DND-41 (cell line): Measurements from ENCODE around the gene ABCB7.
"Not testable (repeated sequence)": the region's sequence is repeated elsewhere in the genome, so short reads cannot be mapped to it uniquely, and the experiment has no call there.

ENCODE experiments used
- ATAC-seq: fragments of 200-7000 bp; cut with Tn5 transposase; 3 replicates; pipeline ENCODE4 v1.9.1; 2021; ENCODE audit warnings: low read depth; ENCODE audit not compliant: insufficient read depth
- DNase-seq: peaks from one replicate; pipeline ENCODE4 v3.0.0-alpha.2; 2020
- H2AFZ ChIP-seq: 2 replicates; pipeline ENCODE4 v1.6.0; 2012; ENCODE audit warnings: low read depth, low read length
- H3K27ac ChIP-seq: 2 replicates; pipeline ENCODE4 v1.5.1; 2012; ENCODE audit warnings: low read length, inconsistent platforms
- H3K27me3 ChIP-seq: fragments of 200-600 bp; sonication (generic); 2 replicates; pipeline ENCODE4 v1.6.0; 2012; ENCODE audit warnings: low read length, mild to moderate bottlenecking, inconsistent platforms; ENCODE audit not compliant: insufficient read depth, poor library complexity
- H3K36me3 ChIP-seq: 2 replicates; pipeline ENCODE4 v1.5.1; 2012; ENCODE audit warnings: low read length, inconsistent platforms; ENCODE audit not compliant: insufficient read depth
- H3K4me1 ChIP-seq: 2 replicates; pipeline ENCODE4 v1.5.1; 2012; ENCODE audit warnings: mild to moderate bottlenecking, low read length; ENCODE audit not compliant: insufficient read depth
- H3K4me2 ChIP-seq: 2 replicates; pipeline ENCODE4 v1.6.0; 2012; ENCODE audit warnings: mild to moderate bottlenecking, moderate library complexity, low read length, inconsistent platforms; ENCODE audit not compliant: insufficient read depth
- H3K4me3 ChIP-seq, 2 experiments: fragments of 200-600 bp in 1 of 2; shearing (Covaris generic) in 1 of 2; 2 replicates each; pipeline ENCODE4 v1.5.1; 2012 to 2016; ENCODE audit warnings: inconsistent platforms in 2 of 2, low read length in 2 of 2, mild to moderate bottlenecking in 2 of 2, low read depth in 1 of 2, moderate library complexity in 1 of 2
- H3K79me2 ChIP-seq: 2 replicates; pipeline ENCODE4 v1.6.0; 2012; ENCODE audit warnings: low read length, inconsistent platforms; ENCODE audit not compliant: insufficient read depth
- H3K9ac ChIP-seq: 2 replicates; pipeline ENCODE4 v1.6.0; 2012; ENCODE audit warnings: low read depth, mild to moderate bottlenecking, inconsistent platforms, low read length, moderate library complexity
- H3K9me3 ChIP-seq: 2 replicates; pipeline ENCODE4 v1.5.1; 2012; ENCODE audit warnings: low read length, moderate library complexity, mild to moderate bottlenecking, inconsistent platforms; ENCODE audit not compliant: insufficient read depth, severe bottlenecking
- H4K20me1 ChIP-seq: 2 replicates; pipeline ENCODE4 v1.6.0; 2012; ENCODE audit warnings: low read length; ENCODE audit not compliant: insufficient read depth
- CTCF ChIP-seq: IDR thresholded peaks from 2 replicates; pipeline ENCODE4 v1.5.1; 2012; ENCODE audit warnings: borderline replicate concordance, low read length, moderate library complexity, mild to moderate bottlenecking; ENCODE audit not compliant: poor library complexity, severe bottlenecking; ENCODE audit errors: extremely low read depth
- EZH2 ChIP-seq: IDR thresholded peaks from 3 replicates; pipeline ENCODE4 v1.6.1; 2012; ENCODE audit warnings: borderline replicate concordance, low read depth, mild to moderate bottlenecking, moderate library complexity, low read length, inconsistent platforms; ENCODE audit not compliant: severe bottlenecking

The ABCB7 gene

GRCh38 chrX:75061701-75062100, 94.4 kb downstream of the ABCB7 start:
- H3K4me1 ChIP-seq: no peaks in the 10 kb centered on the region
- H3K27me3 ChIP-seq: no peaks in the 10 kb centered on the region
- H4K20me1 ChIP-seq: no peaks in the 10 kb centered on the region
- H3K9ac ChIP-seq: no peak overlapping the region
- H3K27ac ChIP-seq: no peak overlapping the region
- H3K4me2 ChIP-seq: no peak overlapping the region
- no peak overlapping the region for H3K4me3 ChIP-seq
- H3K36me3 ChIP-seq: peaks cover 20% of the 10 kb centered on the region; the same call in 1 of the 2 replicates
- ATAC-seq (no peak), DNase-seq (no peak)
- no peak overlapping the region for H2AFZ ChIP-seq
- no peaks in the 10 kb centered on the region for H3K79me2 ChIP-seq
- no peak for TF ChIP-seq CTCF
- no peak for TF ChIP-seq EZH2
- no peaks in the 10 kb centered on the region for H3K9me3 ChIP-seq

GRCh38 chrX:75051047-75051446, 105.0 kb downstream of the ABCB7 start:
- Histone ChIP-seq H3K4me3 (no peak overlapping the region), H3K79me2 (no peaks in the 10 kb centered on the region), H3K27ac (no peak overlapping the region), H3K27me3 (no peaks in the 10 kb centered on the region), H3K36me3 (no peaks in the 10 kb centered on the region; the same call in 1 of the 2 replicates), H3K9me3 (no peaks in the 10 kb centered on the region), H4K20me1 (no peaks in the 10 kb centered on the region), H2AFZ (no peak overlapping the region), H3K4me1 (no peaks in the 10 kb centered on the region), H3K4me2 (no peak overlapping the region), H3K9ac (no peak overlapping the region)
- TF ChIP-seq CTCF (no peak), EZH2 (no peak)
- ATAC-seq (no peak), DNase-seq (no peak)

GRCh38 chrX:75045369-75045768, 110.7 kb downstream of the ABCB7 start:
- H3K9me3 ChIP-seq: peaks cover 3% of the 10 kb centered on the region

GRCh38 chrX:75044142-75044541, 111.9 kb downstream of the ABCB7 start:
- not testable (repeated sequence) for DNase-seq, H3K27ac ChIP-seq, H3K9me3 ChIP-seq, H3K4me1 ChIP-seq, H3K79me2 ChIP-seq, H4K20me1 ChIP-seq, H2AFZ ChIP-seq, ATAC-seq, H3K27me3 ChIP-seq, H3K36me3 ChIP-seq, H3K9ac ChIP-seq, H3K4me2 ChIP-seq, H3K4me3 ChIP-seq

More at GRCh38 chrX:75045369-75045768, 110.7 kb downstream of the ABCB7 start:
- H3K79me2 ChIP-seq: no peaks in the 10 kb centered on the region
- no peak overlapping the region for H3K9ac ChIP-seq
- no peak overlapping the region for H3K4me3 ChIP-seq
- H4K20me1 ChIP-seq: no peaks in the 10 kb centered on the region
- H3K36me3 ChIP-seq: no peaks in the 10 kb centered on the region; the same call in 1 of the 2 replicates
- H3K4me1 ChIP-seq: no peaks in the 10 kb centered on the region
- no peak overlapping the region for H3K4me2 ChIP-seq
- no peaks in the 10 kb centered on the region for H3K27me3 ChIP-seq
- no peak overlapping the region for H2AFZ ChIP-seq
- no peak for ATAC-seq
- no peak for DNase-seq
- no peak for TF ChIP-seq CTCF
- TF ChIP-seq EZH2: no peak
- no peak overlapping the region for H3K27ac ChIP-seq
